IMR-90 (cell line): ENCODE results near the gene COL5A1. TPM values are rescaled to one million over a fixed set of nuclear protein-coding genes. Genes with fewer than 3 reads are reported as not detected.

Source experiments
- ATAC-seq: fragments of 200-7000 bp; cut with Tn5 transposase; 2 replicates; pipeline ENCODE4 v1.9.1; 2020; ENCODE audit warnings: low read depth, mild to moderate bottlenecking, moderate library complexity
- BruUV-seq: library from RNA; stranded (reverse); fragments of 400-500 nt; replicated peaks from 2 replicates; lab custom pipeline; 2021; lab: Mats Ljungman, UMichigan
- CTCF ChIA-PET: fragments of 300-600 bp; formaldehyde crosslinking; extraction: SDS; loops from one replicate; lab custom pipeline; 2021; ENCODE audit warnings: antibody characterized with exemption; lab: Yijun Ruan, JAX
- POLR2A ChIA-PET: fragments of 300-600 bp; sonication (Branson Sonifier 250); formaldehyde crosslinking; loops from one replicate; lab custom pipeline; 2022; ENCODE audit warnings: antibody characterized with exemption; ENCODE audit not compliant: unreplicated experiment; lab: Charles Lee
- DNase-seq: peaks from one replicate; pipeline ENCODE4 v3.0.0; 2013
- H2AFZ ChIP-seq: replicated peaks from 2 replicates; pipeline ENCODE3; 2013; ENCODE audit warnings: low read length, mild to moderate bottlenecking; ENCODE audit not compliant: poor library complexity
- H2AK5ac ChIP-seq: 2 replicates; pipeline ENCODE4 v1.6.1; 2013; ENCODE audit warnings: low read depth, low read length, inconsistent platforms
- H2AK9ac ChIP-seq: replicated peaks from 2 replicates; pipeline ENCODE3; 2013; ENCODE audit warnings: mild to moderate bottlenecking, low read depth, low read length, moderate library complexity; ENCODE audit not compliant: poor library complexity
- H2BK120ac ChIP-seq: 2 replicates; pipeline ENCODE4 v1.6.1; 2013; ENCODE audit warnings: low read depth, low read length, inconsistent platforms
- H2BK15ac ChIP-seq: 3 replicates; pipeline ENCODE4 v1.6.1; 2013; ENCODE audit warnings: low read depth, low read length, inconsistent platforms
- H2BK20ac ChIP-seq: 2 replicates; pipeline ENCODE4 v1.6.1; 2013; ENCODE audit warnings: low read depth, mild to moderate bottlenecking, inconsistent platforms, low read length, moderate library complexity
- H2BK5ac ChIP-seq: 2 replicates; pipeline ENCODE4 v1.6.1; 2013; ENCODE audit warnings: mild to moderate bottlenecking, low read depth, low read length, inconsistent platforms; ENCODE audit not compliant: poor library complexity, severe bottlenecking
- H3K14ac ChIP-seq: replicated peaks from 2 replicates; pipeline ENCODE4 v1.6.1; 2013; ENCODE audit warnings: low read depth, low read length, inconsistent platforms
- H3K18ac ChIP-seq: 2 replicates; pipeline ENCODE4 v1.6.1; 2013; ENCODE audit warnings: low read depth, low read length, control low read depth
- H3K23ac ChIP-seq: 2 replicates; pipeline ENCODE4 v1.6.1; 2013; ENCODE audit warnings: low read depth, low read length, inconsistent platforms
- H3K27ac ChIP-seq: 2 replicates; pipeline ENCODE4 v1.5.1; 2013; ENCODE audit warnings: mild to moderate bottlenecking, control low read depth, low read length; ENCODE audit not compliant: insufficient read depth
- H3K27me3 ChIP-seq: 2 replicates; pipeline ENCODE4 v1.6.1; 2013; ENCODE audit warnings: low read length; ENCODE audit not compliant: control insufficient read depth, insufficient read depth
- H3K36me3 ChIP-seq: 2 replicates; pipeline ENCODE4 v1.6.1; 2013; ENCODE audit warnings: low read length, mixed read lengths; ENCODE audit not compliant: control insufficient read depth, insufficient read depth
- H3K4ac ChIP-seq: 2 replicates; pipeline ENCODE4 v1.6.1; 2013; ENCODE audit warnings: low read depth, low read length, inconsistent platforms
- H3K4me1 ChIP-seq: 2 replicates; pipeline ENCODE4 v1.6.1; 2013; ENCODE audit warnings: low read length, mixed read lengths; ENCODE audit not compliant: control insufficient read depth, insufficient read depth
- H3K4me2 ChIP-seq: 2 replicates; pipeline ENCODE4 v1.6.1; 2013; ENCODE audit warnings: low read depth, mild to moderate bottlenecking, control low read depth, low read length, moderate library complexity
- H3K4me3 ChIP-seq: 2 replicates; pipeline ENCODE4 v1.5.1; 2013; ENCODE audit warnings: low read depth, mild to moderate bottlenecking, control low read depth, low read length, moderate library complexity; ENCODE audit not compliant: insufficient read depth
- H3K56ac ChIP-seq: 2 replicates; pipeline ENCODE4 v1.6.1; 2013; ENCODE audit warnings: low read length, inconsistent platforms; ENCODE audit not compliant: insufficient read depth; ENCODE audit errors: extremely low read depth
- H3K79me1 ChIP-seq, 2 experiments: 2 replicates each; pipeline ENCODE4 v1.6.1; 2013; ENCODE audit warnings: low read length in 2 of 2, inconsistent platforms in 1 of 2, low read depth in 1 of 2
- H3K9ac ChIP-seq: 2 replicates; pipeline ENCODE4 v1.6.1; 2013; ENCODE audit warnings: low read depth, low read length, control low read depth
- H3K9me1 ChIP-seq: 2 replicates; pipeline ENCODE4 v1.6.1; 2013; ENCODE audit warnings: low read length, inconsistent platforms; ENCODE audit not compliant: insufficient read depth
- H3K9me3 ChIP-seq: 2 replicates; pipeline ENCODE4 v1.6.1; 2013; ENCODE audit warnings: low read length; ENCODE audit not compliant: control insufficient read depth, insufficient read depth
- H4K20me1 ChIP-seq: 2 replicates; pipeline ENCODE4 v1.6.1; 2013; ENCODE audit warnings: low read length, inconsistent platforms; ENCODE audit not compliant: insufficient read depth
- H4K5ac ChIP-seq: 2 replicates; pipeline ENCODE4 v1.6.1; 2013; ENCODE audit warnings: mild to moderate bottlenecking, low read depth, low read length, control low read depth
- H4K8ac ChIP-seq, 2 experiments: 2 replicates each; pipeline ENCODE4 v1.6.1; 2013; ENCODE audit warnings: low read depth in 2 of 2, low read length in 2 of 2, control low read depth in 1 of 2, inconsistent platforms in 1 of 2
- H4K91ac ChIP-seq: 2 replicates; pipeline ENCODE4 v1.6.1; 2013; ENCODE audit warnings: low read depth, low read length, inconsistent platforms; ENCODE audit not compliant: insufficient read depth
- BHLHE40 ChIP-seq: fragments of 150-350 bp; IDR thresholded peaks from 2 replicates; pipeline ENCODE4 v1.6.1; 2016; ENCODE audit warnings: mild to moderate bottlenecking, low read depth, low read length
- CEBPB ChIP-seq: IDR thresholded peaks from 2 replicates; pipeline ENCODE4 v1.6.1; 2012; ENCODE audit warnings: low read depth, low read length, improper control_type of control experiment
- CHD1 ChIP-seq: IDR thresholded peaks from 2 replicates; pipeline ENCODE4 v1.6.1; 2012; ENCODE audit warnings: low read depth, low read length, improper control_type of control experiment
- FOS ChIP-seq: fragments of 150-350 bp; IDR thresholded peaks from 2 replicates; pipeline ENCODE4 v1.6.1; 2016; ENCODE audit warnings: low read depth, low read length
- MAFK ChIP-seq: IDR thresholded peaks from 2 replicates; pipeline ENCODE4 v1.6.1; 2012; ENCODE audit warnings: low read depth, low read length, improper control_type of control experiment
- MAZ ChIP-seq: IDR thresholded peaks from 2 replicates; pipeline ENCODE4 v1.6.1; 2012; ENCODE audit warnings: low read depth, mild to moderate bottlenecking, low read length, improper control_type of control experiment, moderate library complexity, borderline replicate concordance
- MXI1 ChIP-seq: IDR thresholded peaks from 2 replicates; pipeline ENCODE4 v1.6.1; 2012; ENCODE audit warnings: low read depth, mild to moderate bottlenecking, low read length, moderate library complexity, borderline replicate concordance
- NFE2L2 ChIP-seq: fragments of 150-350 bp; IDR thresholded peaks from 2 replicates; pipeline ENCODE4 v1.6.1; 2016; ENCODE audit warnings: low read depth, mild to moderate bottlenecking, low read length
- POLR2A ChIP-seq: IDR thresholded peaks from 2 replicates; pipeline ENCODE4 v1.6.1; 2012; ENCODE audit warnings: mild to moderate bottlenecking, low read depth, low read length
- RAD21 ChIP-seq: IDR thresholded peaks from 2 replicates; pipeline ENCODE4 v1.6.1; 2012; ENCODE audit warnings: low read length, improper control_type of control experiment
- RCOR1 ChIP-seq: IDR thresholded peaks from 2 replicates; pipeline ENCODE4 v1.6.1; 2012; ENCODE audit warnings: mild to moderate bottlenecking, low read length, improper control_type of control experiment; ENCODE audit not compliant: insufficient replicate concordance
- RFX5 ChIP-seq: IDR thresholded peaks from 2 replicates; pipeline ENCODE4 v1.8.0; 2012; ENCODE audit warnings: low read depth, mild to moderate bottlenecking, low read length, moderate library complexity
- SMC3 ChIP-seq: fragments of 150-350 bp; IDR thresholded peaks from 2 replicates; pipeline ENCODE4 v1.6.1; 2016; ENCODE audit warnings: low read depth, mild to moderate bottlenecking, antibody characterized with exemption, low read length, moderate library complexity
- WGBS, 2 experiments: methylation state at CpG; one replicate each; pipeline versions ENCODE4 v1.1.5 to v1.1.7; 2013; ENCODE audit warnings: missing lambda C conversion rate in 2 of 2; ENCODE audit not compliant: insufficient read length in 1 of 2; ENCODE audit errors: extremely low coverage in 2 of 2; 5-methylcytosine and 5-hydroxymethylcytosine counted together
- dilution Hi-C: fragments of 300-500 bp; cut with HindIII; formaldehyde crosslinking; loops from one replicate; pipeline ENCODE4 v1.14.3; 2018; ENCODE audit warnings: low sequenced_read_pairs; ENCODE audit not compliant: unreplicated experiment
- in situ Hi-C: fragments of 300-500 bp; cut with MboI; formaldehyde crosslinking; loops from 3 replicates; pipeline ENCODE4 v1.14.3; 2019; ENCODE audit warnings: low sequenced_read_pairs, inconsistent platforms, mixed read lengths
- intact Hi-C: fragments of 100-400 bp; cut with micrococcal nuclease; formaldehyde crosslinking; loops from 2 replicates; pipeline ENCODE4 v1.10.0; 2022
- polyA plus RNA-seq, 3 experiments: library from polyadenylated mRNA; depleted of rRNA; stranded (reverse); fragments of >200 nt; gene quantifications; 2 replicates each; pipeline ENCODE4 v1.2.3, GENCODE V29; 2012; ENCODE audit warnings: low replicate concordance in 1 of 3
- total RNA-seq: library from RNA; depleted of rRNA; stranded (reverse); fragments of >200 nt; gene quantifications from 2 replicates; pipeline ENCODE4 v1.2.3, GENCODE V29; 2012
- TF ChIP-seq, protein P1 (sequence below): conservative IDR thresholded peaks from 2 replicates; pipeline ENCODE4 v1.5.1; 2012; ENCODE audit warnings: mild to moderate bottlenecking, low read depth, low read length, improper control_type of control experiment
- TF ChIP-seq, protein P2 (sequence below): fragments of 150-350 bp; IDR thresholded peaks from 2 replicates; pipeline ENCODE4 v1.6.1; 2017; ENCODE audit warnings: mild to moderate bottlenecking, antibody characterized with exemption, low read length, low read depth
- TF ChIP-seq, protein P3 (sequence below): fragments of 150-350 bp; IDR thresholded peaks from 2 replicates; pipeline ENCODE4 v1.6.1; 2016; ENCODE audit warnings: low read depth, mild to moderate bottlenecking, low read length, moderate library complexity, borderline replicate concordance

COL5A1 gene
- total and polyA plus RNA-seq, 2 of the 4 experiments (the other 2 are of a cell fraction), result 19.2 to 173 TPM

DNA sequence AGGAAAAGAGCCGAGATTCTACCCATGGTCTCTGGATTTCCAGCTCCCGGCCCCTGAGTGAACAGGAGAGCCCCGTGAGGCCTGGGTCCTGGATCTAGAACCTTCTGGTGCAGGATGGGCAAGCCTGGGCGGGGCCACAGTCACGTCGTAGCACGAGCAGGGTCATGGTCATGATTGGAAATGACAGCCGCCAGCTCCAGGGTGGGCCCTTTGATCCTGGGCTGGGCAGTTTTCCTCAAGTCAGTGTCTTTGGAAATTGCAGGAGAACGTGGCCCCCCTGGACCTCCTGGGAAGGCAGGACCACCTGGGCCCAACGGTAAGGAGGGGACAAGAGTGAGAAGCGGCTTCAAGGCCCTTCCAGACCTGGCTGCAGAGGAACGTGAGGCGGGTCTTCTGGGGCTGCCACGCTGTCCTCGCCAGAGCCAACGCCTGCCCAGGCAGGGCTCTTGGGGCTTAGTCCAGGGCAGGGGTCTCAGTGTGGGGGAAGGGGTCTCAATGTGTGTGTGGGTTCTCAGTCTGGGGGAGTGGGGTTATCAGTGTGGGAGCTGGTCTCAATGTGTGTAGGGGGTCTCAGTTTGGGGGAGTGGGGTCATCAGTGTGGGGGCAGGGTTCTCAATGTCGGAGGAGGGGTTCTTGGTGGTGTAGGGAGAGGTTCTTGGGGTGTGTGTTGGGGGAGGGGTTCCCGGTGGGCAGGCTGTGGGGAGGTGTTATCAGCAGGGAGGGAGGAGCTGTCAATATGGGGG is 241.6 kb downstream of the COL5A1 start:
- ChIA-PET CTCF (no interaction called here), POLR2A (no interaction called here)
- TF ChIP-seq, protein P1, sequence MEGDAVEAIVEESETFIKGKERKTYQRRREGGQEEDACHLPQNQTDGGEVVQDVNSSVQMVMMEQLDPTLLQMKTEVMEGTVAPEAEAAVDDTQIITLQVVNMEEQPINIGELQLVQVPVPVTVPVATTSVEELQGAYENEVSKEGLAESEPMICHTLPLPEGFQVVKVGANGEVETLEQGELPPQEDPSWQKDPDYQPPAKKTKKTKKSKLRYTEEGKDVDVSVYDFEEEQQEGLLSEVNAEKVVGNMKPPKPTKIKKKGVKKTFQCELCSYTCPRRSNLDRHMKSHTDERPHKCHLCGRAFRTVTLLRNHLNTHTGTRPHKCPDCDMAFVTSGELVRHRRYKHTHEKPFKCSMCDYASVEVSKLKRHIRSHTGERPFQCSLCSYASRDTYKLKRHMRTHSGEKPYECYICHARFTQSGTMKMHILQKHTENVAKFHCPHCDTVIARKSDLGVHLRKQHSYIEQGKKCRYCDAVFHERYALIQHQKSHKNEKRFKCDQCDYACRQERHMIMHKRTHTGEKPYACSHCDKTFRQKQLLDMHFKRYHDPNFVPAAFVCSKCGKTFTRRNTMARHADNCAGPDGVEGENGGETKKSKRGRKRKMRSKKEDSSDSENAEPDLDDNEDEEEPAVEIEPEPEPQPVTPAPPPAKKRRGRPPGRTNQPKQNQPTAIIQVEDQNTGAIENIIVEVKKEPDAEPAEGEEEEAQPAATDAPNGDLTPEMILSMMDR, result no peak
- no peak for TF ChIP-seq CHD1
- TF ChIP-seq MAZ, result no peak
- TF ChIP-seq RFX5, result no peak
- TF ChIP-seq, protein P2, sequence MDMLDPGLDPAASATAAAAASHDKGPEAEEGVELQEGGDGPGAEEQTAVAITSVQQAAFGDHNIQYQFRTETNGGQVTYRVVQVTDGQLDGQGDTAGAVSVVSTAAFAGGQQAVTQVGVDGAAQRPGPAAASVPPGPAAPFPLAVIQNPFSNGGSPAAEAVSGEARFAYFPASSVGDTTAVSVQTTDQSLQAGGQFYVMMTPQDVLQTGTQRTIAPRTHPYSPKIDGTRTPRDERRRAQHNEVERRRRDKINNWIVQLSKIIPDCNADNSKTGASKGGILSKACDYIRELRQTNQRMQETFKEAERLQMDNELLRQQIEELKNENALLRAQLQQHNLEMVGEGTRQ, result no peak
- no peak for TF ChIP-seq SMC3
- TF ChIP-seq BHLHE40, result no peak
- TF ChIP-seq, protein P3, sequence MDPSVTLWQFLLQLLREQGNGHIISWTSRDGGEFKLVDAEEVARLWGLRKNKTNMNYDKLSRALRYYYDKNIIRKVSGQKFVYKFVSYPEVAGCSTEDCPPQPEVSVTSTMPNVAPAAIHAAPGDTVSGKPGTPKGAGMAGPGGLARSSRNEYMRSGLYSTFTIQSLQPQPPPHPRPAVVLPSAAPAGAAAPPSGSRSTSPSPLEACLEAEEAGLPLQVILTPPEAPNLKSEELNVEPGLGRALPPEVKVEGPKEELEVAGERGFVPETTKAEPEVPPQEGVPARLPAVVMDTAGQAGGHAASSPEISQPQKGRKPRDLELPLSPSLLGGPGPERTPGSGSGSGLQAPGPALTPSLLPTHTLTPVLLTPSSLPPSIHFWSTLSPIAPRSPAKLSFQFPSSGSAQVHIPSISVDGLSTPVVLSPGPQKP, result no peak
- TF ChIP-seq MXI1, result no peak
- no peak for TF ChIP-seq NFE2L2
- no peak for TF ChIP-seq POLR2A
- TF ChIP-seq CEBPB, result no peak
- TF ChIP-seq RCOR1, result no peak
- TF ChIP-seq MAFK, result no peak
- no peak for TF ChIP-seq RAD21
- no peak for TF ChIP-seq FOS
- Histone ChIP-seq H3K23ac (no peak overlapping the region), H2AK9ac (no peak overlapping the region), H2BK120ac (no peak overlapping the region), H3K9me1 (no peaks in the 10 kb centered on the region), H3K4me2 (no peak overlapping the region), H4K8ac (no peak overlapping the region), H3K27ac (no peak overlapping the region), H3K4me1 (no peaks in the 10 kb centered on the region), H3K79me1 (no peaks in the 10 kb centered on the region), H2BK5ac (no peak overlapping the region), H3K27me3 (peaks cover 53% of the 10 kb centered on the region), H4K20me1 (no peaks in the 10 kb centered on the region), H2AK5ac (no peak overlapping the region), H4K5ac (no peak overlapping the region), H3K14ac (no peak overlapping the region), H4K91ac (no peak overlapping the region), H2AFZ (no peak overlapping the region), H3K36me3 (no peaks in the 10 kb centered on the region), H3K9ac (no peak overlapping the region), H2BK20ac (no peak overlapping the region), H3K9me3 (no peaks in the 10 kb centered on the region), H2BK15ac (no peak overlapping the region), H3K56ac (no peak overlapping the region), H3K4ac (no peak overlapping the region), H3K4me3 (no peak overlapping the region), H3K18ac (no peak overlapping the region)
- DNase-seq, result no peak
- ATAC-seq, result no peak
- 67% methylated on average over 8 of the region's 18 CpGs; no CpG with 5 or more reads in 1 of the 2 experiments for WGBS, 2 experiments
- intact Hi-C loops, result no loop called here
- in situ Hi-C loops, result no loop called here
- dilution Hi-C loops, result no loop called here
- no TSS peak for BruUV-seq
